Measurements from ENCODE around the gene RAD51B.
"Not testable (repeated sequence)": the region's sequence is repeated elsewhere in the genome, so short reads cannot be mapped to it uniquely, and the experiment has no call there.

RAD51B gene

GRCh38 chr14:68412505-68413465, 593.2 kb downstream of the RAD51B start:
- no peak for DNase-seq (ENCODE audit: low spot score)

- DNase-seq (ENCODE audit: low spot score) = no peak
Observed at GRCh38 chr14:68413509-68413908, 593.9 kb downstream of the RAD51B start.

- no peak for DNase-seq (ENCODE audit: low spot score)
Observed at GRCh38 chr14:68414121-68414520, 594.5 kb downstream of the RAD51B start.

- no peak for DNase-seq (ENCODE audit: low spot score)
Observed at GRCh38 chr14:68416171-68416570, 596.6 kb downstream of the RAD51B start.

GRCh38 chr14:68417009-68417650, 597.6 kb downstream of the RAD51B start:
- DNase-seq (ENCODE audit: low spot score) = no peak

- no peak for DNase-seq (ENCODE audit: low spot score)
Observed at GRCh38 chr14:68418174-68419118, 598.9 kb downstream of the RAD51B start.

GRCh38 chr14:68420350-68420749, 600.8 kb downstream of the RAD51B start:
- no peak for DNase-seq (ENCODE audit: low spot score)

- no peak for DNase-seq (ENCODE audit: low spot score)
Observed at GRCh38 chr14:68421116-68421515, 601.5 kb downstream of the RAD51B start.

GRCh38 chr14:68423686-68424085, 604.1 kb downstream of the RAD51B start:
- no peak for DNase-seq (ENCODE audit: low spot score)

- no peak for DNase-seq (ENCODE audit: low spot score)
Observed at GRCh38 chr14:68424443-68425172, 605.0 kb downstream of the RAD51B start.

- peak; percentile 40 for DNase-seq (ENCODE audit: low spot score)
Observed at GRCh38 chr14:68426661-68427549, 607.3 kb downstream of the RAD51B start.

- DNase-seq (ENCODE audit: low spot score) = peak; percentile 74
Observed at GRCh38 chr14:68427550-68427890, 607.9 kb downstream of the RAD51B start.

- not testable (repeated sequence) for DNase-seq (ENCODE audit: low spot score)
Observed at GRCh38 chr14:68428900-68429299, 609.3 kb downstream of the RAD51B start.

- DNase-seq (ENCODE audit: low spot score) = not testable (repeated sequence)
Observed at GRCh38 chr14:68434173-68434572, 614.6 kb downstream of the RAD51B start.

GRCh38 chr14:68435631-68436030, 616.1 kb downstream of the RAD51B start:
- DNase-seq (ENCODE audit: low spot score) = not testable (repeated sequence)

GRCh38 chr14:68439676-68440075, 620.1 kb downstream of the RAD51B start:
- no peak for DNase-seq (ENCODE audit: low spot score)

- no peak for DNase-seq (ENCODE audit: low spot score)
Observed at GRCh38 chr14:68440820-68441219, 621.2 kb downstream of the RAD51B start.

- no peak for DNase-seq (ENCODE audit: low spot score)
Observed at GRCh38 chr14:68441542-68441941, 622.0 kb downstream of the RAD51B start.

GRCh38 chr14:68442828-68443629, 623.5 kb downstream of the RAD51B start:
- no peak for DNase-seq (ENCODE audit: low spot score)

All from RKO (cell line).